Fibroblast of lung (primary cell): ENCODE results near the gene IL1RAPL2. TPM values are rescaled to one million over a fixed set of nuclear protein-coding genes. Genes with fewer than 3 reads are reported as not detected.

Experiments used
- DNase-seq, 2 donors: peaks; one replicate each; pipeline versions ENCODE4 v3.0.0 to v3.0.0-alpha.2; 2010; ENCODE audit warnings: low read depth in 2 of 2
- H2AFZ ChIP-seq: 2 replicates; pipeline ENCODE4 v1.5.1; 2012; ENCODE audit warnings: low read length, control low read depth, inconsistent platforms
- H3K27ac ChIP-seq: 2 replicates; pipeline ENCODE4 v1.5.1; 2011; ENCODE audit warnings: low read length, control low read depth; ENCODE audit not compliant: insufficient read depth
- H3K27me3 ChIP-seq: 2 replicates; pipeline ENCODE4 v1.5.1; 2011; ENCODE audit warnings: mild to moderate bottlenecking, low read length; ENCODE audit not compliant: control insufficient read depth, insufficient read depth
- H3K36me3 ChIP-seq: 2 replicates; pipeline ENCODE4 v1.5.1; 2011; ENCODE audit warnings: low read length; ENCODE audit not compliant: control insufficient read depth, insufficient read depth
- H3K4me1 ChIP-seq: 2 replicates; pipeline ENCODE4 v1.5.1; 2011; ENCODE audit warnings: low read length; ENCODE audit not compliant: control insufficient read depth, insufficient read depth; ENCODE audit errors: extremely low read depth
- H3K4me2 ChIP-seq: 2 replicates; pipeline ENCODE4 v1.5.1; 2011; ENCODE audit warnings: low read length, control low read depth; ENCODE audit not compliant: insufficient read depth; ENCODE audit errors: extremely low read depth
- H3K4me3 ChIP-seq, 4 experiments: fragments of 200-600 bp in 1 of 4; sonication (generic) in 1 of 4; replicated peaks in 1 of 4; 2 replicates each; pipeline ENCODE4 v1.5.1; 2011 to 2016; ENCODE audit warnings: low read length in 4 of 4, low read depth in 3 of 4, mild to moderate bottlenecking in 3 of 4, control low read depth in 2 of 4, inconsistent platforms in 1 of 4, mixed read lengths in 1 of 4; ENCODE audit not compliant: insufficient read depth in 1 of 4; ENCODE audit errors: control extremely low read depth in 1 of 4
- H3K79me2 ChIP-seq: 2 replicates; pipeline ENCODE4 v1.5.1; 2012; ENCODE audit warnings: mild to moderate bottlenecking, low read length, inconsistent platforms; ENCODE audit not compliant: control insufficient read depth, insufficient read depth
- H3K9ac ChIP-seq: 2 replicates; pipeline ENCODE4 v1.5.1; 2011; ENCODE audit warnings: mild to moderate bottlenecking, low read length, control low read depth; ENCODE audit not compliant: insufficient read depth
- H3K9me3 ChIP-seq: 2 replicates; pipeline ENCODE4 v1.5.1; 2012; ENCODE audit warnings: low read depth, low read length; ENCODE audit not compliant: control insufficient read depth, insufficient read depth
- H4K20me1 ChIP-seq: 2 replicates; pipeline ENCODE4 v1.5.1; 2011; ENCODE audit warnings: low read length; ENCODE audit not compliant: control insufficient read depth, insufficient read depth; ENCODE audit errors: extremely low read depth
- CTCF ChIP-seq, 2 donors: IDR thresholded peaks in 1 of 2; conservative IDR thresholded peaks in 1 of 2; 1 replicate in 1 of 2; 2 replicates in 1 of 2; pipeline ENCODE4 v1.5.1; 2011 to 2012; ENCODE audit warnings: low read length in 2 of 2, control low read depth in 1 of 2, inconsistent platforms in 1 of 2, low read depth in 1 of 2, mild to moderate bottlenecking in 1 of 2
- EZH2 ChIP-seq: IDR thresholded peaks from 2 replicates; pipeline ENCODE4 v1.5.1; 2012; ENCODE audit warnings: low read length, control low read depth, mild to moderate bottlenecking; ENCODE audit errors: missing control alignments
- polyA plus RNA-seq, 2 donors: library from polyadenylated mRNA; depleted of rRNA in 1 of 2; stranded (reverse) in 1 of 2; unstranded in 1 of 2; fragments of >200 nt; gene quantifications; 2 replicates each; pipeline ENCODE4 v1.2.1, GENCODE V29; 2011 to 2012; ENCODE audit warnings: missing spikeins in 1 of 2
- total RNA-seq: library from RNA; depleted of rRNA; stranded (reverse); fragments of >200 nt; gene quantifications from 2 replicates; pipeline ENCODE4 v1.2.1, GENCODE V29; 2014

The IL1RAPL2 gene
- total and polyA plus RNA-seq, 2 donors (not counting 1 experiment from before 2014, with no cell fraction given): 0.22 TPM; not detected in 1

GRCh38 chrX:105744291-105744690 is 1178.3 kb downstream of the IL1RAPL2 start:
- Histone ChIP-seq H3K36me3 (no peaks in the 10 kb centered on the region), H3K4me3 (no peak overlapping the region), H3K4me2 (no peak overlapping the region), H4K20me1 (no peaks in the 10 kb centered on the region), H2AFZ (no peak overlapping the region), H3K9me3 (no peaks in the 10 kb centered on the region), H3K79me2 (no peaks in the 10 kb centered on the region), H3K4me1 (no peaks in the 10 kb centered on the region), H3K27me3 (no peaks in the 10 kb centered on the region), H3K27ac (no peak overlapping the region), H3K9ac (no peak overlapping the region)
- TF ChIP-seq CTCF (conservative IDR thresholded peaks at IDR 0.05 in 1 of 2, IDR thresholded peaks at IDR 0.05 in 1 of 2; ENCODE audit: low read depth in 1 of 2, low read length in 2 of 2) (no peak), EZH2 (no peak)
- DNase-seq: no peak

- Histone ChIP-seq H3K4me2 (no peak overlapping the region), H3K9ac (no peak overlapping the region), H2AFZ (no peak overlapping the region), H3K79me2 (no peaks in the 10 kb centered on the region), H3K27me3 (no peaks in the 10 kb centered on the region), H3K4me3 (no peak overlapping the region), H4K20me1 (no peaks in the 10 kb centered on the region), H3K36me3 (no peaks in the 10 kb centered on the region), H3K4me1 (no peaks in the 10 kb centered on the region), H3K9me3 (no peaks in the 10 kb centered on the region), H3K27ac (no peak overlapping the region)
- TF ChIP-seq EZH2 (no peak), CTCF (conservative IDR thresholded peaks at IDR 0.05 in 1 of 2, IDR thresholded peaks at IDR 0.05 in 1 of 2; ENCODE audit: low read depth in 1 of 2, low read length in 2 of 2) (no peak)
- DNase-seq: no peak
Measured at GRCh38 chrX:105744946-105745345, 1178.9 kb downstream of the IL1RAPL2 start.

GRCh38 chrX:105745863-105746262 is 1179.9 kb downstream of the IL1RAPL2 start:
- Histone ChIP-seq H3K4me2 (no peak overlapping the region), H3K36me3 (no peaks in the 10 kb centered on the region), H2AFZ (no peak overlapping the region), H3K9me3 (no peaks in the 10 kb centered on the region), H3K27me3 (no peaks in the 10 kb centered on the region), H4K20me1 (no peaks in the 10 kb centered on the region), H3K79me2 (no peaks in the 10 kb centered on the region), H3K9ac (no peak overlapping the region), H3K27ac (no peak overlapping the region), H3K4me3 (no peak overlapping the region), H3K4me1 (no peaks in the 10 kb centered on the region)
- DNase-seq: no peak
- TF ChIP-seq CTCF (conservative IDR thresholded peaks at IDR 0.05 in 1 of 2, IDR thresholded peaks at IDR 0.05 in 1 of 2; ENCODE audit: low read depth in 1 of 2, low read length in 2 of 2) (no peak), EZH2 (no peak)
